Ascending aorta (tissue), 2 donors: ENCODE results near the gene BICRAL. TPM values are rescaled to one million over a fixed set of nuclear protein-coding genes. Genes with fewer than 3 reads are reported as not detected.
"Not testable (repeated sequence)": the region's sequence is repeated elsewhere in the genome, so short reads cannot be mapped to it uniquely, and the experiment has no call there.

Source experiments
- DNase-seq, 2 donors: peaks; one replicate each; pipeline ENCODE4 v3.0.0-alpha.2; 2019; ENCODE audit warnings: low spot score in 2 of 2
- H3K27ac ChIP-seq, 2 donors: fragments of 200-600 bp; sonication (generic); one replicate each; pipeline ENCODE4 v1.5.1; 2016 to 2017; ENCODE audit warnings: mild to moderate bottlenecking in 1 of 2
- H3K27me3 ChIP-seq: fragments of 200-600 bp; sonication (generic); one replicate; pipeline ENCODE4 v1.5.1; 2017
- H3K36me3 ChIP-seq, 2 donors: fragments of 200-600 bp; sonication (generic); one replicate each; pipeline ENCODE4 v1.5.1; 2016
- H3K4me1 ChIP-seq, 2 donors: fragments of 200-600 bp; sonication (generic); one replicate each; pipeline ENCODE4 v1.5.1; 2016 to 2017; ENCODE audit warnings: mild to moderate bottlenecking in 1 of 2
- H3K4me3 ChIP-seq, 2 donors: fragments of 200-600 bp; sonication (generic); one replicate each; pipeline ENCODE4 v1.5.1; 2016 to 2017; ENCODE audit warnings: mild to moderate bottlenecking in 1 of 2
- H3K9me3 ChIP-seq, 2 donors: fragments of 200-600 bp; sonication (generic); one replicate each; pipeline ENCODE4 v1.5.1; 2016
- CTCF ChIP-seq, 3 experiments: fragments of 200-600 bp in 2 of 3; fragments of 450-650 bp in 1 of 3; sonication (generic) in 2 of 3; IDR thresholded peaks; one replicate each; pipeline ENCODE4 v1.5.1; 2016 to 2019; ENCODE audit warnings: antibody characterized with exemption in 3 of 3, mild to moderate bottlenecking in 1 of 3, moderate library complexity in 1 of 3
- intact Hi-C: fragments of 100-400 bp; cut with DNase I; formaldehyde crosslinking; loops from one replicate; pipeline ENCODE4 v1.15.1; 2023
- total RNA-seq: library from RNA; depleted of rRNA; stranded (reverse); fragments of >200 nt; gene quantifications from one replicate; pipeline ENCODE4 v1.1.0, GENCODE V29; 2016

BICRAL gene
- total RNA-seq, 1 donor from 2014 or later: 9.7 TPM

GRCh38 chr6:42769051-42769450, 12.8 kb upstream of the BICRAL start:
- peaks cover 0 to 3% of the 10 kb centered on the region in 2 donors for H3K36me3 ChIP-seq
- no peak overlapping the region for H3K27ac ChIP-seq
- no peaks in the 10 kb centered on the region for H3K9me3 ChIP-seq
- no peaks in the 10 kb centered on the region for H3K27me3 ChIP-seq
- peaks cover 0 to 5% of the 10 kb centered on the region in 2 donors for H3K4me1 ChIP-seq
- intact Hi-C loops: no loop called here
- no peak for TF ChIP-seq CTCF (IDR thresholded peaks at IDR 0.05)
- no peak overlapping the region for H3K4me3 ChIP-seq
- no peak for DNase-seq

- TF ChIP-seq CTCF (IDR thresholded peaks at IDR 0.05): no peak
- Histone ChIP-seq H3K27ac (no peak overlapping the region), H3K4me1 (peaks cover 0 to 5% of the 10 kb centered on the region in 2 donors), H3K9me3 (no peaks in the 10 kb centered on the region), H3K27me3 (no peaks in the 10 kb centered on the region), H3K36me3 (peaks cover 0 to 3% of the 10 kb centered on the region in 2 donors), H3K4me3 (no peak overlapping the region)
- no peak for DNase-seq
- intact Hi-C loops: no loop called here
These were observed 12.0 kb upstream of the BICRAL start for GRCh38 chr6:42769836-42770235.

GRCh38 chr6:42771741-42772100, 10.1 kb upstream of the BICRAL start:
- DNase-seq: no peak
- H3K27me3 ChIP-seq: no peaks in the 10 kb centered on the region
- no peaks in the 10 kb centered on the region for H3K9me3 ChIP-seq
- H3K27ac ChIP-seq: no peak overlapping the region
- peaks cover 0 to 5% of the 10 kb centered on the region in 2 donors for H3K4me1 ChIP-seq
- H3K4me3 ChIP-seq: peak overlapping the region in 1 of 2 donors; percentile 47
- H3K36me3 ChIP-seq: no peaks in the 10 kb centered on the region
- TF ChIP-seq CTCF (IDR thresholded peaks at IDR 0.05): no peak
- intact Hi-C loops: no loop called here

- Histone ChIP-seq H3K36me3 (no peaks in the 10 kb centered on the region), H3K4me3 (no peak overlapping the region), H3K4me1 (peaks cover 0 to 5% of the 10 kb centered on the region in 2 donors), H3K9me3 (no peaks in the 10 kb centered on the region), H3K27ac (no peak overlapping the region), H3K27me3 (no peaks in the 10 kb centered on the region)
- intact Hi-C loops: no loop called here
- DNase-seq: no peak
- TF ChIP-seq CTCF (IDR thresholded peaks at IDR 0.05): no peak
These were observed 7.7 kb upstream of the BICRAL start for GRCh38 chr6:42774201-42774600.

- H3K4me1 ChIP-seq, H3K9me3 ChIP-seq, DNase-seq, H3K36me3 ChIP-seq, H3K4me3 ChIP-seq, intact Hi-C loops, H3K27me3 ChIP-seq: not testable (repeated sequence)
- H3K27ac ChIP-seq: peak overlapping the region in 1 of 2 donors; percentile 59
These were observed 6.9 kb upstream of the BICRAL start for GRCh38 chr6:42774821-42775487.

GRCh38 chr6:42777126-42777822, 4.6 kb upstream of the BICRAL start:
- H3K27ac ChIP-seq: no peak overlapping the region

More at GRCh38 chr6:42777126-42777822, 4.6 kb upstream of the BICRAL start:
- H3K9me3 ChIP-seq: no peaks in the 10 kb centered on the region
- H3K36me3 ChIP-seq: no peaks in the 10 kb centered on the region
- no peaks in the 10 kb centered on the region for H3K27me3 ChIP-seq
- DNase-seq: no peak
- peaks cover 0 to 6% of the 10 kb centered on the region in 2 donors for H3K4me1 ChIP-seq
- H3K4me3 ChIP-seq: no peak overlapping the region
- intact Hi-C loops: no loop called here
- TF ChIP-seq CTCF (IDR thresholded peaks at IDR 0.05): no peak
